ENCODE measurements around the gene EVC.

EVC gene

GRCh38 chr4:5707366-5707765, 3.6 kb upstream of the EVC start:
- Histone ChIP-seq H3K9me3 (ENCODE audit: insufficient read depth, low read length) (no peaks in the 10 kb centered on the region), H4K20me1 (ENCODE audit: insufficient read depth, low read length) (peaks cover 10% of the 10 kb centered on the region), H3K4me1 (ENCODE audit: low read length) (peaks cover 41% of the 10 kb centered on the region), H3K27ac (ENCODE audit: low read length) (no peak overlapping the region), H3K4me2 (ENCODE audit: low read length) (peak overlapping the region; percentile 96), H3K36me3 (replicated peaks; ENCODE audit: low read depth, low read length) (peaks cover 18% of the 10 kb centered on the region), H2AFZ (ENCODE audit: low read depth, low read length) (peak overlapping the region; percentile 94; the same call in 1 of the 2 replicates), H3K79me2 (ENCODE audit: low read length) (peaks cover 20% of the 10 kb centered on the region), H3K4me3 (ENCODE audit: low read length) (peak overlapping the region; percentile 82), H3K27me3 (ENCODE audit: low read depth, low read length) (no peaks in the 10 kb centered on the region), H3K9ac (ENCODE audit: low read length) (peak overlapping the region; percentile 89)
- TF ChIP-seq CTCF (IDR thresholded peaks at IDR 0.05; ENCODE audit: low read depth, low read length), result no peak
- TF ChIP-seq EZH2phosphoT487 (IDR thresholded peaks at IDR 0.05; ENCODE audit: low read depth), result no peak

GRCh38 chr4:5707778-5708448, 3.1 kb upstream of the EVC start:
- Histone ChIP-seq H3K9ac (ENCODE audit: low read length) (peak overlapping the region; percentile 89), H4K20me1 (ENCODE audit: insufficient read depth, low read length) (peaks cover 10% of the 10 kb centered on the region), H3K36me3 (replicated peaks; ENCODE audit: low read depth, low read length) (peaks cover 14% of the 10 kb centered on the region), H3K4me3 (ENCODE audit: low read length) (peak overlapping the region; percentile 82), H3K27me3 (ENCODE audit: low read depth, low read length) (no peaks in the 10 kb centered on the region), H3K27ac (ENCODE audit: low read length) (no peak overlapping the region), H3K4me2 (ENCODE audit: low read length) (peak overlapping the region; percentile 96), H3K4me1 (ENCODE audit: low read length) (peaks cover 44% of the 10 kb centered on the region), H3K79me2 (ENCODE audit: low read length) (peaks cover 24% of the 10 kb centered on the region), H3K9me3 (ENCODE audit: insufficient read depth, low read length) (no peaks in the 10 kb centered on the region), H2AFZ (ENCODE audit: low read depth, low read length) (peak overlapping the region; percentile 94)
- TF ChIP-seq EZH2phosphoT487 (IDR thresholded peaks at IDR 0.05; ENCODE audit: low read depth) (no peak), CTCF (IDR thresholded peaks at IDR 0.05; ENCODE audit: low read depth, low read length) (peak; percentile 12; the same call in 1 of the 2 replicates)

- peak within 1 kb of the TSS; percentile 89 for H3K9ac ChIP-seq (ENCODE audit: low read length)
- H3K4me3 ChIP-seq (ENCODE audit: low read length), result peak within 1 kb of the TSS; percentile 82
- peaks cover 6% of the 10 kb centered on the region; the same call in 1 of the 2 replicates for H4K20me1 ChIP-seq (ENCODE audit: insufficient read depth, low read length)
- H3K9me3 ChIP-seq (ENCODE audit: insufficient read depth, low read length), result no peaks in the 10 kb centered on the region
- H3K27ac ChIP-seq (ENCODE audit: low read length), result peak within 1 kb of the TSS; percentile 26; the same call in 1 of the 2 replicates
- TF ChIP-seq EZH2phosphoT487 (IDR thresholded peaks at IDR 0.05; ENCODE audit: low read depth) (no peak), CTCF (IDR thresholded peaks at IDR 0.05; ENCODE audit: low read depth, low read length) (no peak)
- no peaks in the 10 kb centered on the region for H3K27me3 ChIP-seq (ENCODE audit: low read depth, low read length)
- peak within 1 kb of the TSS; percentile 96 for H3K4me2 ChIP-seq (ENCODE audit: low read length)
- peaks cover 44% of the 10 kb centered on the region for H3K4me1 ChIP-seq (ENCODE audit: low read length)
- H3K36me3 ChIP-seq (replicated peaks; ENCODE audit: low read depth, low read length), result peaks cover 11% of the 10 kb centered on the region
- H2AFZ ChIP-seq (ENCODE audit: low read depth, low read length), result peak within 1 kb of the TSS; percentile 94
- peaks cover 27% of the 10 kb centered on the region for H3K79me2 ChIP-seq (ENCODE audit: low read length)
These were observed 2.4 kb upstream of the EVC start, which contains the start of gene EVC2 for GRCh38 chr4:5708449-5709206. Gene EVC2, minus strand, starts transcription at chr4:5708559. Its CDS starts 46 bp downstream, at chr4:5708513.

- H2AFZ ChIP-seq (ENCODE audit: low read depth, low read length), result peak overlapping the region; percentile 94; the same call in 1 of the 2 replicates
- peak overlapping the region; percentile 89 for H3K9ac ChIP-seq (ENCODE audit: low read length)
- no peak overlapping the region for H3K27ac ChIP-seq (ENCODE audit: low read length)
- H3K27me3 ChIP-seq (ENCODE audit: low read depth, low read length), result no peaks in the 10 kb centered on the region
- H3K79me2 ChIP-seq (ENCODE audit: low read length), result peaks cover 27% of the 10 kb centered on the region
- peaks cover 6% of the 10 kb centered on the region for H3K36me3 ChIP-seq (replicated peaks; ENCODE audit: low read depth, low read length)
- H3K9me3 ChIP-seq (ENCODE audit: insufficient read depth, low read length), result no peaks in the 10 kb centered on the region
- peaks cover 44% of the 10 kb centered on the region for H3K4me1 ChIP-seq (ENCODE audit: low read length)
- peak overlapping the region; percentile 96 for H3K4me2 ChIP-seq (ENCODE audit: low read length)
- peak overlapping the region; percentile 82 for H3K4me3 ChIP-seq (ENCODE audit: low read length)
- TF ChIP-seq EZH2phosphoT487 (IDR thresholded peaks at IDR 0.05; ENCODE audit: low read depth) (no peak), CTCF (IDR thresholded peaks at IDR 0.05; ENCODE audit: low read depth, low read length) (0 out of 2 replicates have a peak, but pooled peaks have one; percentile 10)
- H4K20me1 ChIP-seq (ENCODE audit: insufficient read depth, low read length), result peaks cover 6% of the 10 kb centered on the region; the same call in 1 of the 2 replicates
These were observed 1.8 kb upstream of the EVC start for GRCh38 chr4:5709207-5709575.

Data from OCI-LY3 (cell line).